GM19395 (cell line): ENCODE results near the gene CRACR2A.

Source experiments
- ATAC-seq: cut with Tn5 transposase; IDR thresholded peaks from one replicate; pipeline ENCODE4 v1.9.1; 2021; ENCODE audit warnings: mild to moderate bottlenecking, moderate library complexity; ENCODE audit not compliant: unreplicated experiment

CRACR2A gene, protein sequence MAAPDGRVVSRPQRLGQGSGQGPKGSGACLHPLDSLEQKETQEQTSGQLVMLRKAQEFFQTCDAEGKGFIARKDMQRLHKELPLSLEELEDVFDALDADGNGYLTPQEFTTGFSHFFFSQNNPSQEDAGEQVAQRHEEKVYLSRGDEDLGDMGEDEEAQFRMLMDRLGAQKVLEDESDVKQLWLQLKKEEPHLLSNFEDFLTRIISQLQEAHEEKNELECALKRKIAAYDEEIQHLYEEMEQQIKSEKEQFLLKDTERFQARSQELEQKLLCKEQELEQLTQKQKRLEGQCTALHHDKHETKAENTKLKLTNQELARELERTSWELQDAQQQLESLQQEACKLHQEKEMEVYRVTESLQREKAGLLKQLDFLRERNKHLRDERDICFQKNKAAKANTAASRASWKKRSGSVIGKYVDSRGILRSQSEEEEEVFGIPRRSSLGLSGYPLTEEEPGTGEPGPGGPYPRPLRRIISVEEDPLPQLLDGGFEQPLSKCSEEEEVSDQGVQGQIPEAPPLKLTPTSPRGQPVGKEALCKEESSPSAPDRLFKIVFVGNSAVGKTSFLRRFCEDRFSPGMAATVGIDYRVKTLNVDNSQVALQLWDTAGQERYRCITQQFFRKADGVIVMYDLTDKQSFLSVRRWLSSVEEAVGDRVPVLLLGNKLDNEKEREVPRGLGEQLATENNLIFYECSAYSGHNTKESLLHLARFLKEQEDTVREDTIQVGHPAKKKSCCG

DNA sequence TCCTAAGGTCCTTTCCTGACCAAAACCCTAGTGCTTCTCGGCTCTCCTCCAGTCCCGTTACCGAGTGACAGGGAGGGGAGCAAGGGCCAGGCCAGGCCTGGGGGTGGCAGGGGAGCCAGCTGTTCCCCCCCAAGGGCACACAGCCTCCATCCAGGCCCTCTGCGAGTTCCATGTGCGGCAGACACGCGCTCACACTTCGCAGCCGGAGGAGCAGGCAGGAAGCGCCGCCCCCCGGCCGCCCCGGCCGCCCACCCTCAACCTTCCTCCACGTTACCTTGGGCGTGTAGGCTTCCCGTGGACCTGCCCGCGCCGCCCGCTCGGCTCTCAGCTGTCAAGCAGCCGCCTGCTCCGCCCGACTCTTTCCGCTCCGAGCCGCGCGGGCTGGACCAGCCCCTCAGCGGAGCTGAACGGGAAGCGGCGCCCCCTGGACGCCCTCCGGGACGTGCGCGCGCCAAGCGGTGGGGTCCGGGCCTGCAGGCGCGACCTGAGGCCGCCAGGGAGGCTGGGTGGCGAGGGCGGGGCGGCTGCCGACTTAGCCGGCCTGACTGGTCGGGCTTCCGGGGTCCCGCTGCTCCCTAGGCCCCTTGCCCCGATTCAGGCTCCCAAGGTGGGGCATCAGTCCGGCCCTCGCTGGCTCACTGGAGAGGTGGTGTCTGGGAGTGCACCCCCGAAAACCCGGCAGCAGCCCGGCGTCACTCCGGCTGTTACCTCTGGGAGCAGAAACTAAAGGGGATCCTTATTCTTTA lies at the start of gene CRACR2A:
TSS of gene CRACR2A (minus strand) at position 369 of the 746 bp plus-strand sequence. CDS start 56,110 bp downstream, outside the sequence.
- peak; percentile 84 for ATAC-seq

DNA sequence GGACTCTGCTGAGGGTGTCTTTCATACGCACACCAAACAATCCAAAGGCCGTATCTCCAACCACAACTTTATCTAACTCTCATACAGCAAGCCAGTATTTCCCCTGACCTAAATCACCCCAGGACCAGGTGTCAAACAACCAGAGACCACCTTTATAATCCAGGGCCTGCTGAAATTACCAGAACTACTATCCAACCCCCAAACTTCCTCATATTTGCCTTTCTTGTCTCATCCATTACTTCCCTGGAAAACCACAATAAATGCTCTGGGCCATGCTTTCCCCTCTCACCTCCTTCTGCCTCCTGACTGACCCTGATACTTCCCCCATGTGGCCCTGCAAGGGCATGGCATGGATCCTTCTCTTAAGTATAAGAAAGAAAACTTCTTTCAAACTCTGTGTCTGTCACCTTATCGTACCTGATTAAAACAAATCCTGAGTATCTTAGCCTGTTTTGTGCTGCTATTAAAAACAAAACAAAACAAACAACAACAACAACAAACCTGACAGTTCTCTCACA lies 44.7 kb upstream of the CRACR2A start:
- ATAC-seq, result no peak

GRCh38 chr12:3795492-3796133 lies 42.7 kb upstream of the CRACR2A start:
- no peak for ATAC-seq

GRCh38 chr12:3795066-3795465 lies 42.2 kb upstream of the CRACR2A start:
- ATAC-seq, result no peak

GRCh38 chr12:3792623-3793288 lies 39.8 kb upstream of the CRACR2A start:
- ATAC-seq, result no peak

DNA sequence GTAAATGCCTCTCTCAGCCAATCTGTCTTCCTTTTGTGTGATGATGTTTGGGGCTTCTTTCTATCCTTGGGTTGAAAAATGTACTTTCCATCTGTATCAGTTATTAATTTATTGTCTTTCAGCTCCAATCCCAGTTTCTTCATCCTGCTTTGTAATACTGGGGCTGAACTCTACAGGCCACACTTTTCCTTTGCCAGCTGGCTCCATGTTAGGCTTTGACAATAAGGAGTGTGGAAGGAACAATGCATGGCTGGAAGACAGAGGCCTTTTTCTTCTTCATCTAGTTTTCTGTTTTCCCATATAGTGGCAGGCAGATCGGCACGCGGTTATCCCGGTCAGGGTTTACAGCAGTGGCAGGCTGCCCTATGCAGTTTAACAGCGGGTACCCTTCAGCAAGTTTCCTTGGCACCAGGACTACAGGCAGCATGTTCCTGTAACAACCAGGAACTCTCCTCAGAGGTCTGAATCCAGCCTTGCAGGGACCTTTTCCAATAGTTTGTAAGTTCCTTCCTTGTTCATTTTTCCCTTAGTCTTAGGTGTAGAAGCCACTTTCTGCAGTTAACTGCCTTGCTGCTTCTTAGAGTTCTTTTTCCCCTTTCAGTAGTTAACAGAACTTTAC lies 38.5 kb upstream of the CRACR2A start:
- ATAC-seq, result no peak

DNA sequence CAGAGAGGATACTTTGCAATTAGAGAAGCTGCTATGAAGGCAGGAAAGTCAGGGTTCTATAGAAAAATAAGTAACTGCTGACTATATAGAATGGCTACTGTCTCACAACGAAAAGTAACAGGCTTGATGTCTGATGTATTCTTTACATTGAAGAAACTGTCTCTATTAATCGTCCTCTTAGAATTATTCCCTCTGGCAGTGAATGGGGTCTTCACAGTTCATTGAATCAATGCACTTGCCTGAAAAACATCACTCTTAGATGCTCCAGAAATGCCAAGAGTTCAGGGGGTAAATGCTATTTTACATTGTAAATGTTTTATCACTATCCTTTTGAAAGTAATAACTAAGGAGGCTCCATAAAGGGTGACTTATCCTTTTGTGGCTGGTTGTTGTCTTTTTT lies 37.7 kb upstream of the CRACR2A start:
- no peak for ATAC-seq

DNA sequence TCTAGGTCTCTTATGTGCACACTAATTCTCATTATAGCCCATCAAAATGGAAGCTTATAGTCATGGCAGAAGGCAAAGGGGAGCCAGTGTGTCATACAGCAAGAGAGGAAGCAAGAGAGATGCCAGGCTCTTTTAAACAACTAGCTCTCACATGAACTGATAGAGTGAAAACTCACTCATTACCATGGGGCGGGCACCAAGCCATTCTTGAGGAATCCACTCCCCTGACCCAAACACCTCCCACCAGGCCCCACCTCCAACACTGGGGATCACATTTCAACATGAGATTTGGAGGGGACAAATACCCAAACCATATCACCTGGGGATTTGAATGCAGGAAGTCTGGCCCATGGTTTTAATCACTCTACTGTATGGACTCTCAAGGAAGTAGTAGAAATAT lies 36.9 kb upstream of the CRACR2A start:
- no peak for ATAC-seq

DNA sequence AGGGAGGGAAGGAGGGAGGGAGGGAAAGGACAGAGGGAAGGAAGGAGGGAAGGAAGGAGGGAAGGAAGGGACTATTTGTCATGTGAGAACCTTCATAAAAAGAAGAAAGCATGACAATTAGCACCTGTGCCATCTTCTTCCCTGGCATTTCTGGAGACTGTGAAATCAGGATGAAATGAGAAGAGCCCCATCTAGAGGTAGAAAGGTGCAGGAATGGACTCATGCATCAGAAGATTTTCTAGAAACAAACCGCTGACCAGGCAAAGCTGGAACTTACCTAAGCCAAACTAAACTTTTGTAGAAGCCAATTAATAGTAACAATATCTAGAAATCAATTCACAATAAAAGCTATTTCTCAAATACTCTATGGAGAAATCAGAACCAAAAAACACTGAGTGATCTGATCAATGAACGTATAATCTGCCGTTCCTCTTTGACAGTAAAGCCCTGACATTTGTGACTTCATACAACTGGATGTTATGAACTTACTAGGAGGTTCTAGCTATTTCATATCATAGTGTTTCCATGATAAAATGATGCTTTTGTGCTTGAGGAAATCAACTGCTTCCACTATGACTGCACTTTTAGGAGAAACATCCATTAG lies 24.4 kb upstream of the CRACR2A start:
- ATAC-seq, result no peak

GRCh38 chr12:3775385-3776035 lies 22.6 kb upstream of the CRACR2A start:
- ATAC-seq, result no peak

GRCh38 chr12:3772380-3772779 lies 19.5 kb upstream of the CRACR2A start:
- ATAC-seq, result no peak

DNA sequence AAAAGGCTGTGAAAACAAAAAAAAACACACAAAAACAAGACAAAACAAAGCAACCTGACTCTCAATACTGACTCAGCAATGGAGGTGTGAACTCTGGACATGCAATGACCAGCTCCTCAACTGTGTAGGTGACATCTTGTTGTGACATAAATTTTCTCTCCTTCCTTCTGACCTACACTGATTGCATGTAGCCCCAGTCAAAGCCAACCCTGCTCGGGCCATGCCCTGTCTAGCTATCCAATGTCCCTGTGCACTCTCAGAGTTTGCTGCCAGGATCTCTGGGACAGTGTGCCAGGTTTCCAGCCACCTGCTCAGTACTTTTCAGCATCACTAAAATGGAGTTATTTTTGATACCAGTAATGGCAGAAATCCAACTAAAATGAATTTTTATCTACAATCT lies 18.9 kb upstream of the CRACR2A start:
- ATAC-seq, result no peak

DNA sequence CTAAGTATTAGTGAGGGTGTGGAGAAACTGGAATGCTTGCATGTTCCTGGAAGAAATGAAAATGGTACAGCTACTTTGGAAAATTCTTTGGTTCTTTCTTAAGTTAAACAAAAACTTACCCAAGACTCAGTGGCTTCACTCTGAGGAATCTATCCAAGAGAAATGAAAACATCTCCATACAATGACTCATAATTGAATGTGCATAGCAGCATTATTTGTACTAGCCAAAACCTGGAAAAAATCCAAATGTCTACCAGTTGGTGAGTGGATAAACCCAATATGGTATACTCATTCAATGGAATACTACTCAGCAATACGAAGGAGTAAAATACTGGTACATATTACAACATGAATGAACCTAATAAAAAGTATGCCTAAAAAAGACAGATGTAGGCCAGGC lies 18.0 kb upstream of the CRACR2A start:
- no peak for ATAC-seq

DNA sequence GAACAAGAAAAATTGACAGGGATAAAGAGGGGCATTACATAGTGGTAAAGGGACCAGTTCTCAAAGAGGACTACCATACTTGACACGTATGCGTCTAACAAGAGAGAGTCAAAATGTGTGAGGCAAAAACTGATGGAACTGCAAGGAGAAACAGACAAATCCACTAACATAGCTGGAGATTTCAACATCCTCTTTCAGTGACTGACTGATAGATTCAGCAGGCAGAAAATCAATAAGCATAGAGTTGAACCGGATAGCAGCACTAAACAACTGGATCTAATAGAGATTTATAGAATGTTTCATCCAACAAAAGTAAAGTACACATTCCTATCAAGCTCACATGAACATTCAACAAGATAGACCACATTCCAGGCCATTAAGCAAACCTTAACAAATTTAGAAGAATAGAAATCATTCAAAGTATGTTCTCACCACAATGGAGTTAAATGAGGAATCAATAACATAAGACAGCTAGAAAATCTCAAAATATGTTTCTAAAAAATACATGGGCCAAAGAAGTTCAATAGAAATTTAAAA lies 16.1 kb upstream of the CRACR2A start:
- ATAC-seq, result no peak

DNA sequence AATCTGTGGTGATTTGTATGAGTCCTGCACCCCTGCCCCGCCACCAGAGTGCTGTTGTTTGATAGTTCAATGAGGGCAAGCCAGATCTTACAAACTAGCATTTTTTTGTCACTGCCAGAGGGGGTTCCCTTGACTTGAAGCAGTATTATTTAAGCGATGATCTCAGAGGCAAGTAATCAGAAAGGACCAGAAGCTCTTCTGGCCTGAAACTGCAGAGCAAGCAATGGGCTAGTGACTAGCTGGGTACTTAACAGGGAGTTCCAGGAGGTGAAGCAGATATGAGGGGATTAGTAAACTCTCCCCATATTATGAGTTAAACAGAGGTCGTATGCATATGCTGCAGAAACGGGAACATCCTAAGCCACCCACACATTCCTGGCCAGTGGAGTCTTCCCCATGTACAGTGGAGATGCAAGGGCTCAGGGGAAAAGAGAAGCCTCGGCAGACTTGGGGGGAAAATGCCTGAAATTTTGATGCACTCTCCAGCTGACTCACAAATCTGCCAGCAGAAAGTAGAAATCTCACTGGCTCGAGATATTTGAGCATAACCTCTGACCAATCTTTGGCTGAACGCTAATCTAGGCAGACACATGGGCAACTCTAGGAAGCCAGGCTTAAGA lies 8.3 kb upstream of the CRACR2A start:
- no peak for ATAC-seq

- no peak for ATAC-seq
These were observed 7.0 kb upstream of the CRACR2A start for GRCh38 chr12:3759878-3760277.

DNA sequence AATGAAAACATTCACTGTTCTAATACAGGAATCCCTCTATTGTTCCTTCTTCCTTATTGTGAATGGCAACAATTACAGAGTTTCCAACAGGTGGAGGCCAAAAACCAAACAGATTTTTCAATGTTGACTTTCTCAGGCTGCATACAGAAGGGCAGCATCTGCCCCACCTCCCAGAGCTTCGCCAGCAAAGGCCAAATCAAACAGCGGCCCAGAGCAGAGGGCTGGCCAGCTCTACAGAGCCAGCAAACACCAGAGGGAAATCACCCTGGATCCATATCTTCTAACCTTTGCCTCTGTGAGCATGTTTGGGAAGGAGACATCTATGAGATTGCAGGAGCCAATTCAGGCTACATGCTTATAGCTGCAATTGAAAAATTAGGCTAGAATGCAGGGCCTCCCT lies 4.4 kb upstream of the CRACR2A start:
- no peak for ATAC-seq

DNA sequence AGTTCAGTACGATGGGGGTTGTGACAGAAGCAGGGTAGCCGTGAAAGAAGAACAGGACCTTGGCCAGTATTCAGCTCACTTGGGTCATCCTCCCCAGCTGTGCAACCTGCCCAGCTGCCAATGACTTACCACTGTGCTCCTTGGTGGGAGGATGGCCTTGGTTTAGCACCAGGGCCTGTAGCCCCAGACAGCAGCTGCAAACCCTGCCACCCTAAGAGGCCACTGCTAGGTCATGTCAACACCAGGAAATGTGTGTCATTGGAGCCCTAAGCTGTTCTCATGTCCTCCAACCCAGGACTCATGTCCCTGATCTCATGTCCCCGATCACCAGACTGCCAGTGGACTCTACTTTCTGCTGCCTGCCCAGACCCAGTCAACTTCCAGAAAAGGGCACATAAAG lies 3.0 kb upstream of the CRACR2A start:
- no peak for ATAC-seq
